GM19043 (cell line): ENCODE measurements around the gene HS2ST1.

Experiments
- ATAC-seq: cut with Tn5 transposase; IDR thresholded peaks from one replicate; pipeline ENCODE4 v1.9.1; 2021; ENCODE audit warnings: low read depth; ENCODE audit not compliant: unreplicated experiment

Gene HS2ST1

GRCh38 chr1:87103074-87103473, 188.6 kb downstream of the HS2ST1 start:
- ATAC-seq, result no peak

- no peak for ATAC-seq
Measured at GRCh38 chr1:87104140-87104539, 189.7 kb downstream of the HS2ST1 start.

GRCh38 chr1:87104945-87105344, 190.5 kb downstream of the HS2ST1 start:
- no peak for ATAC-seq

- no peak for ATAC-seq
Measured at GRCh38 chr1:87106144-87106543, 191.7 kb downstream of the HS2ST1 start.

GRCh38 chr1:87106867-87107266, 192.4 kb downstream of the HS2ST1 start:
- ATAC-seq, result no peak

- ATAC-seq, result no peak
Measured at GRCh38 chr1:87108228-87108627, 193.8 kb downstream of the HS2ST1 start.

GRCh38 chr1:87108814-87109411, 194.5 kb downstream of the HS2ST1 start:
- no peak for ATAC-seq

- no peak for ATAC-seq
Measured at GRCh38 chr1:87111659-87112371, 197.4 kb downstream of the HS2ST1 start.

GRCh38 chr1:87113313-87113712, 198.9 kb downstream of the HS2ST1 start:
- ATAC-seq, result no peak

GRCh38 chr1:87115317-87115890, 201.0 kb downstream of the HS2ST1 start:
- ATAC-seq, result no peak

GRCh38 chr1:87115891-87116290, 201.5 kb downstream of the HS2ST1 start:
- no peak for ATAC-seq

- ATAC-seq, result no peak
Measured at GRCh38 chr1:87117761-87118368, 203.4 kb downstream of the HS2ST1 start.

GRCh38 chr1:87119541-87120140, 205.2 kb downstream of the HS2ST1 start:
- no peak for ATAC-seq

- no peak for ATAC-seq
Measured at GRCh38 chr1:87120779-87121178, 206.3 kb downstream of the HS2ST1 start.

GRCh38 chr1:87121711-87122163, 207.3 kb downstream of the HS2ST1 start:
- no peak for ATAC-seq

- no peak for ATAC-seq
Measured at GRCh38 chr1:87122243-87122642, 207.8 kb downstream of the HS2ST1 start.

GRCh38 chr1:87123610-87124009, 209.2 kb downstream of the HS2ST1 start:
- ATAC-seq, result no peak

- ATAC-seq, result no peak
Measured at GRCh38 chr1:87126886-87127505, 212.6 kb downstream of the HS2ST1 start.

- no peak for ATAC-seq
Measured at GRCh38 chr1:87127581-87127980, 213.1 kb downstream of the HS2ST1 start.

- ATAC-seq, result no peak
Measured at GRCh38 chr1:87129038-87129437, 214.6 kb downstream of the HS2ST1 start.

GRCh38 chr1:87129606-87130005, 215.2 kb downstream of the HS2ST1 start:
- no peak for ATAC-seq
